ENCODE measurements around the gene UBTD2. TPM values are rescaled to one million over a fixed set of nuclear protein-coding genes. Genes with fewer than 3 reads are reported as not detected.

Gene UBTD2
- total RNA-seq, 1 donor from 2014 or later = 9.0 TPM

DNA sequence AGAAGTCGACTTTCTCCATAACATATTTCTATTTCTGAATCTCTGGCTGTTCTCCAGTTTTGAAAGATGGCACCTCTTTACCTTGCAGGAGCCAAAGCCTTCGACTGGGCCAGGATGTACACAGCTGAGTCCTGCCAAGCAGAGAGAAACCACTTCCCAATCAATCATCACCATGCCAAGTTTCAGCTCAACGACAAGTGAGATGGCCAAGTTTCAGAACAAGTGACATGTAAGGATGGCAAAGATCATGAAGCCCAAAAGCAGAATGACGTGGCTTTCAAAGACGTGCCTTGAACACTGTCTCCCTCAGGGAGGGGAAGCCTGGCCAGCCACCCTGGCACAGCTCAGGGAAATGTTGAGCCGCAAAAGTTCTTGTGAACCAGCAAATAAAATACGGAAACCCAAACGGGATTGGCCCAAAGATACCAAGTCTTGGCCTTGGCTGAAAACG lies 113.3 kb downstream of the UBTD2 start:
- peaks cover 55% of the 10 kb centered on the region for H3K36me3 Mint-ChIP-seq (ENCODE audit: low read depth)
- TF ChIP-seq, protein P1, sequence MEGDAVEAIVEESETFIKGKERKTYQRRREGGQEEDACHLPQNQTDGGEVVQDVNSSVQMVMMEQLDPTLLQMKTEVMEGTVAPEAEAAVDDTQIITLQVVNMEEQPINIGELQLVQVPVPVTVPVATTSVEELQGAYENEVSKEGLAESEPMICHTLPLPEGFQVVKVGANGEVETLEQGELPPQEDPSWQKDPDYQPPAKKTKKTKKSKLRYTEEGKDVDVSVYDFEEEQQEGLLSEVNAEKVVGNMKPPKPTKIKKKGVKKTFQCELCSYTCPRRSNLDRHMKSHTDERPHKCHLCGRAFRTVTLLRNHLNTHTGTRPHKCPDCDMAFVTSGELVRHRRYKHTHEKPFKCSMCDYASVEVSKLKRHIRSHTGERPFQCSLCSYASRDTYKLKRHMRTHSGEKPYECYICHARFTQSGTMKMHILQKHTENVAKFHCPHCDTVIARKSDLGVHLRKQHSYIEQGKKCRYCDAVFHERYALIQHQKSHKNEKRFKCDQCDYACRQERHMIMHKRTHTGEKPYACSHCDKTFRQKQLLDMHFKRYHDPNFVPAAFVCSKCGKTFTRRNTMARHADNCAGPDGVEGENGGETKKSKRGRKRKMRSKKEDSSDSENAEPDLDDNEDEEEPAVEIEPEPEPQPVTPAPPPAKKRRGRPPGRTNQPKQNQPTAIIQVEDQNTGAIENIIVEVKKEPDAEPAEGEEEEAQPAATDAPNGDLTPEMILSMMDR (IDR thresholded peaks at IDR 0.05) = no peak
- H3K9me3 Mint-ChIP-seq = no peaks in the 10 kb centered on the region
- H3K4me3 Mint-ChIP-seq = no peak overlapping the region
- ATAC-seq (ENCODE audit: low read depth) (no peak), DNase-seq (no peak)
- intact Hi-C loops (cut with micrococcal nuclease) = no loop called here
- peaks cover 90% of the 10 kb centered on the region for H3K4me1 Mint-ChIP-seq
- ChIA-PET POLR2A (interaction anchor here (1.0 kb wide), 1 partner anchor 15 kb away, joined by 3 read pairs; no protein-coding TSS in a partner anchor), CTCF (no interaction called here)
- no peak overlapping the region for H3K27ac Mint-ChIP-seq
- H3K27me3 Mint-ChIP-seq = no peaks in the 10 kb centered on the region

DNA sequence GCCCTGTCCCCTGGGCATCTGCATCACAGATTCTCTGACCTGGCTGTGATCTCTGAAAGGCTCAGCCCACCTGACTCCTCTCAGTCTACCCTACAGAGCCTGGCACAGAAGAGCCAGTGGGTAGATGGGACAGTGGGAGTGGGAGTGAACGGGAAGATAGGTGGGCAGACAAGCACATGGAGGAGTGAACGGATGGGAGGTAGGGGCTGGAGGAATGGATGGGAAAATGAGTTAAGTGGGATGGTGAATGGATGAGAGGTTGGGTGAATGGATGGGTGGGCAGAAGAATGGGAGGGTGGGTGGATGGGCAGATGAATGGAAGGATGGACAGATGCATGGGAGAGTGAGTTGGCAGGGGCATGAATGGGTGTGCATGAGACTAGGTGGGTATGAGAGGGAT lies 114.3 kb downstream of the UBTD2 start:
- no peak for ATAC-seq (ENCODE audit: low read depth)
- no peaks in the 10 kb centered on the region for H3K9me3 Mint-ChIP-seq
- peak overlapping the region; percentile 41 for H3K27ac Mint-ChIP-seq
- H3K4me3 Mint-ChIP-seq = no peak overlapping the region
- intact Hi-C loops (cut with micrococcal nuclease) = no loop called here
- ChIA-PET POLR2A (no interaction called here), CTCF (no interaction called here)
- peaks cover 88% of the 10 kb centered on the region for H3K4me1 Mint-ChIP-seq
- no peak for DNase-seq
- H3K36me3 Mint-ChIP-seq (ENCODE audit: low read depth) = peaks cover 54% of the 10 kb centered on the region
- no peaks in the 10 kb centered on the region for H3K27me3 Mint-ChIP-seq
- TF ChIP-seq, protein P1 (IDR thresholded peaks at IDR 0.05) = no peak

DNA sequence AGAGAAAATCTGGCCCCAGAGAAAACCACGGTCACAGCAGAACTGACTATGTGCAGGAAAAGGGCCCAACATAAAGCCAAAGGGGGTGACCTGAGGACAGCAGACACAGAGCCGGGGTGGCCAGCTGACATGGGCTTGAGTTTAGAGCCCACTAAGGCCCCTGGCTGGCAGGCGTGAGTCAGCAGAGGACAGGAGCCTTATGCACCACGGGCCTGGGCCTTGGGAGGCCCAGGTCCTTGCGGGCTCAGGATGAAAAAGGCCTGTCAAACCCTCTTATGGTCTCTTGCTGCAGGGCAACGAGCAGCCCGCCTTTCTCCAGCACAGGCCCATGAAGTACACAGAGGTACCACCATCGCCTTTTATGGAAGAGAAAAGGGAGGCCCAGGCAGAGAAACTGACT lies 115.3 kb downstream of the UBTD2 start:
- H3K36me3 Mint-ChIP-seq (ENCODE audit: low read depth) = peaks cover 47% of the 10 kb centered on the region
- TF ChIP-seq, protein P1 (IDR thresholded peaks at IDR 0.05) = no peak
- no peaks in the 10 kb centered on the region for H3K27me3 Mint-ChIP-seq
- DNase-seq = no peak
- no peak for ATAC-seq (ENCODE audit: low read depth)
- H3K4me1 Mint-ChIP-seq = peaks cover 84% of the 10 kb centered on the region
- POLR2A ChIA-PET = no interaction called here
- intact Hi-C loops (cut with micrococcal nuclease) = no loop called here
- no peak overlapping the region for H3K27ac Mint-ChIP-seq
- no peaks in the 10 kb centered on the region for H3K9me3 Mint-ChIP-seq
- CTCF ChIA-PET = no interaction called here
- H3K4me3 Mint-ChIP-seq = no peak overlapping the region

DNA sequence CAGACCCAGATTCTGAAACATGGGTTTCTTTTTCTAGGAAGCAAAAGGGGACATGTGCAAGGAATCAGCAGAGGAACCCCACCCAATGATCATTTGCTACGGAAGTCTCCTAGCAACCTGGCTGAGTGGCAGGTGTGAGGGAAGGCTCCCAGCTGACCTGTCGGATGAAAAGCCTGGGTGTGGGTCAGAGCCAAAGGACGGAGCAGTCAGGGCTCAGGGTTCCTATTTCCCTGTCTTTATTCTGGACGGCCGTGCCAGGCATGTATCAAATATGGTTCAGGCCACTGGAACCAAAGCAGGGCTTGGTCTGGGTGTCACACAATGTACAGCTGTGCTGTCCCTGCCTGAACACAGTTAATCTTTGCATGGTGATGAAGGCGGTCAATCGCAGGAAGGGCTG lies 115.7 kb downstream of the UBTD2 start:
- Mint-ChIP-seq H3K4me3 (no peak overlapping the region), H3K27ac (no peak overlapping the region), H3K36me3 (ENCODE audit: low read depth) (peaks cover 48% of the 10 kb centered on the region), H3K27me3 (no peaks in the 10 kb centered on the region), H3K4me1 (peaks cover 83% of the 10 kb centered on the region), H3K9me3 (no peaks in the 10 kb centered on the region)
- ChIA-PET POLR2A (no interaction called here), CTCF (no interaction called here)
- DNase-seq = no peak
- intact Hi-C loops (cut with micrococcal nuclease) = no loop called here
- ATAC-seq (ENCODE audit: low read depth) = no peak
- TF ChIP-seq, protein P1 (IDR thresholded peaks at IDR 0.05) = no peak

DNA sequence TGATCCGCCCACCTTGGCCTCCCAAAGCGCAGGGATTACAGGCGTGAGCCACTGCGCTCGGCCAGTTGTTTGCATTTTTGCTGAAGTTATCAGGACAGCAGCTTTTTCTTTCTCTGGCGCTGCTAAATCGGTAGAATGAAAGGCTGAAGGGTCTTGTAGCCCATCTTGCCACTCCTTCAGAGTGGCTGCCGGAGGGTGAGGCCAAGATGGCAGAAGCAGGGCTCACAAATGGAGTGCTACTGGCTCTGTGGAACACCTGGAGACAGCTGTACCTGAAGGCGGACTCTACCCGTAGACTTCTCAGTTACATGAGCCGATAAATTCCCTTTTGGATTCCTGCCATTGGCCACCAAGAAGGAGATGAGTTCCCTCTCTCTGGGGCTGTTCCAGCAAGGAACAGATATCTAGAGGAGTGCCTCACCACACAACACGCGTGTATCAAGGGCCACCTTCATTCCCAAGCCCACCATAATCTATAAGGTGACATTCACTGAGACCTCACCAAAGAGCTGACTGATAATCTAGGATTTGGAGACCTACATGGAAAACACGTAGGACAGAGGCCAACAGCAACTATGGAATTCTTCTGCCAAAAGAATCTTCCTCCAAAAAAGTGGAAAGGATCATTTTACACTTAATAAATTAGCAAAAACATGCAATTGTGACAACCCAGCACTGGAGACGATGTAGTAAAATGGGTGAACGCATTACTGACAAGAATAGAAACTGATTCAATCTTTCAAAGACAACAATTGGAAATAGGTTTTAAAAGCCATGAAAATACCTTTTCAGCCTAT lies 117.3 kb downstream of the UBTD2 start:
- TF ChIP-seq, protein P1 (IDR thresholded peaks at IDR 0.05) = no peak
- H3K27ac Mint-ChIP-seq = no peak overlapping the region
- ChIA-PET CTCF (no interaction called here), POLR2A (interaction anchor here (0.8 to 1.2 kb wide), 3 partner anchors 10 to 55 kb away, joined by 3 read pairs; no protein-coding TSS in a partner anchor)
- H3K4me3 Mint-ChIP-seq = no peak overlapping the region
- ATAC-seq (ENCODE audit: low read depth) (no peak), DNase-seq (no peak)
- peaks cover 53% of the 10 kb centered on the region for H3K36me3 Mint-ChIP-seq (ENCODE audit: low read depth)
- peaks cover 87% of the 10 kb centered on the region for H3K4me1 Mint-ChIP-seq
- intact Hi-C loops (cut with micrococcal nuclease) = no loop called here
- no peaks in the 10 kb centered on the region for H3K27me3 Mint-ChIP-seq
- no peaks in the 10 kb centered on the region for H3K9me3 Mint-ChIP-seq

Data from activated B cell treated with CpG ODN at 0.5 μM for 24 hours (primary cell).